Naive B cell (primary cell): ENCODE measurements around the gene SNRNP40. TPM values are rescaled to one million over a fixed set of nuclear protein-coding genes. Genes with fewer than 3 reads are reported as not detected.

Experiments used
- ATAC-seq, 2 donors: fragments of 150-1000 bp; cut with Tn5 transposase; 2 replicates each; pipeline ENCODE4 v1.10.0; 2021; ENCODE audit warnings: low read depth in 2 of 2, mild to moderate bottlenecking in 2 of 2, moderate library complexity in 2 of 2
- DNase-seq: peaks from one replicate; pipeline ENCODE4 v3.0.0; 2022
- H3K27ac Mint-ChIP-seq, 6 donors: one replicate each; pipeline ENCODE4 v1.8.0; 2020 to 2022; ENCODE audit warnings: mild to moderate bottlenecking in 6 of 6, mixed read lengths in 6 of 6, moderate library complexity in 5 of 6, inconsistent platforms in 2 of 6
- H3K27me3 Mint-ChIP-seq, 3 donors: one replicate each; pipeline ENCODE4 v1.8.0; 2021 to 2022; ENCODE audit warnings: mixed read lengths in 3 of 3, mild to moderate bottlenecking in 1 of 3
- H3K36me3 Mint-ChIP-seq, 2 donors: one replicate each; pipeline ENCODE4 v1.8.0; 2020 to 2022; ENCODE audit warnings: mixed read lengths in 2 of 2, inconsistent platforms in 1 of 2, mild to moderate bottlenecking in 1 of 2
- H3K4me1 Mint-ChIP-seq, 3 donors: one replicate each; pipeline ENCODE4 v1.8.0; 2020 to 2022; ENCODE audit warnings: mixed read lengths in 3 of 3, inconsistent platforms in 1 of 3, mild to moderate bottlenecking in 1 of 3, moderate library complexity in 1 of 3
- H3K4me3 Mint-ChIP-seq, 8 donors: one replicate each; pipeline ENCODE4 v1.8.0; 2020 to 2022; ENCODE audit warnings: mild to moderate bottlenecking in 8 of 8, mixed read lengths in 8 of 8, moderate library complexity in 8 of 8, inconsistent platforms in 2 of 8
- H3K9me3 Mint-ChIP-seq, 7 donors: one replicate each; pipeline ENCODE4 v1.8.0; 2020 to 2022; ENCODE audit warnings: mixed read lengths in 7 of 7, mild to moderate bottlenecking in 5 of 7, inconsistent platforms in 2 of 7, moderate library complexity in 1 of 7
- polyA plus RNA-seq, 6 donors: library from polyadenylated mRNA; unstranded; fragments of 300-500 nt; fragmentation: Illumina TruSeq; gene quantifications; one replicate each; pipeline ENCODE4 v1.2.3, GENCODE V29; 2021; ENCODE audit warnings: low read depth in 6 of 6

The SNRNP40 gene
- polyA plus RNA-seq, 6 donors from 2014 or later: 61.8 to 97.0 (median 90.0) TPM

- H3K27me3 Mint-ChIP-seq: peaks cover 10 to 25% (median 11%) of the 10 kb centered on the region in 3 donors
- no peak overlapping the region for H3K27ac Mint-ChIP-seq
- H3K4me1 Mint-ChIP-seq: no peaks in the 10 kb centered on the region
- H3K4me3 Mint-ChIP-seq: no peak overlapping the region
- ATAC-seq (no peak), DNase-seq (no peak)
- H3K36me3 Mint-ChIP-seq: no peaks in the 10 kb centered on the region
- H3K9me3 Mint-ChIP-seq: peaks cover 0 to 10% (median 4%) of the 10 kb centered on the region in 7 donors
These were observed 81.5 kb downstream of the SNRNP40 start for GRCh38 chr1:31215065-31215570.

- Mint-ChIP-seq H3K4me1 (no peaks in the 10 kb centered on the region), H3K4me3 (no peak overlapping the region), H3K27ac (no peak overlapping the region), H3K36me3 (no peaks in the 10 kb centered on the region), H3K9me3 (peaks cover 0 to 10% (median 4%) of the 10 kb centered on the region in 7 donors), H3K27me3 (peaks cover 11 to 28% (median 15%) of the 10 kb centered on the region in 3 donors)
- DNase-seq (no peak), ATAC-seq (no peak)
These were observed 82.1 kb downstream of the SNRNP40 start for GRCh38 chr1:31214316-31215064.

Other genes with a start within 250 kb of the SNRNP40 start
- 100 to 1,000 TPM in 5 of 6 donors, 10 to 100 TPM in 1; 93.0 to 121 (median 109) TPM for gene PUM1, start 231.1 kb downstream of the SNRNP40 start, polyA plus RNA-seq
- gene NKAIN1, start 56.9 kb downstream of the SNRNP40 start, polyA plus RNA-seq: not detected
- gene ZCCHC17, start 244 bp upstream of the SNRNP40 start, polyA plus RNA-seq: 10 to 100 TPM; 44.4 to 70.6 (median 50.6) TPM
- under 1 TPM in 1 of 6 donors, not detected in 5; 0.55 TPM for gene FABP3, start 76.3 kb upstream of the SNRNP40 start, polyA plus RNA-seq
- 1 to 10 TPM in 1 of 6 donors, under 1 TPM in 4, not detected in 1; 0.54 to 1.6 (median 0.77) TPM for gene SERINC2, start 116.4 kb upstream of the SNRNP40 start, polyA plus RNA-seq